Gastroesophageal sphincter (tissue), 3 donors: ENCODE results near the gene DGKQ.

ENCODE experiments used
- CTCF ChIP-seq, 4 experiments: fragments of 200-600 bp in 2 of 4; fragments of 450-650 bp in 2 of 4; sonication (generic) in 1 of 4; IDR thresholded peaks; one replicate each; pipeline ENCODE4 v1.5.1; 2017 to 2019; ENCODE audit warnings: antibody characterized with exemption in 4 of 4, mild to moderate bottlenecking in 2 of 4, moderate library complexity in 2 of 4
- POLR2A ChIP-seq, 2 donors: fragments of 450-650 bp; IDR thresholded peaks; one replicate each; pipeline ENCODE4 v1.6.1; 2017; ENCODE audit warnings: antibody characterized with exemption in 2 of 2, mild to moderate bottlenecking in 2 of 2, moderate library complexity in 1 of 2

- TF ChIP-seq CTCF (IDR thresholded peaks at IDR 0.05) (no peak), POLR2A (IDR thresholded peaks at IDR 0.05) (no peak)
Measured at GRCh38 chr4:970046-970745, 3.2 kb downstream of the DGKQ start.
